AML-193 (cell line): Measurements from ENCODE around the gene HOXC10.

Source experiments
- DNase-seq, 2 experiments: peaks; one replicate each; lab custom pipeline; 2025; lab: John Stamatoyannopoulos, UW

The HOXC10 gene

DNA sequence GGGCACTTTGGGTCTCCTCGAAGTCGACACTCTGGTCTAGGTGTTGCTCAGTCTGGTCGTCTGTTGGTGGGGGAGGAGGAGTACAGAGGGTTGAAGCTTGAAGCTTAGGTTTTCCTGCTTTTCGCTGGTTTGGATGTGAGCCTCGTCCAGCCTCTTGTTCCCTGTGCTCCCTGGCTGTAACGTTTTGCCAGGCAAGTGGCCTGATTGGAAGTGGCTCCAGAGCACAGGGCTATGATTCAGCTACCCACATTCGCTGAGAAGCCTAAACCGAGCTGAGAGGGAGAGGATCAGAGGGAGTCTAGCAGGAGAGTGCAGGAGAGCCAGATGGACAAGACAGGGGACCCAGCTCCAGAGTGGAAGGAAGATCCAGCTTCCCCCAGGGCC, 6.1 kb downstream of the HOXC10 start:
- no peak for DNase-seq

GRCh38 chr12:53992377-53992889, 7.5 kb downstream of the HOXC10 start:
- no peak for DNase-seq

DNA sequence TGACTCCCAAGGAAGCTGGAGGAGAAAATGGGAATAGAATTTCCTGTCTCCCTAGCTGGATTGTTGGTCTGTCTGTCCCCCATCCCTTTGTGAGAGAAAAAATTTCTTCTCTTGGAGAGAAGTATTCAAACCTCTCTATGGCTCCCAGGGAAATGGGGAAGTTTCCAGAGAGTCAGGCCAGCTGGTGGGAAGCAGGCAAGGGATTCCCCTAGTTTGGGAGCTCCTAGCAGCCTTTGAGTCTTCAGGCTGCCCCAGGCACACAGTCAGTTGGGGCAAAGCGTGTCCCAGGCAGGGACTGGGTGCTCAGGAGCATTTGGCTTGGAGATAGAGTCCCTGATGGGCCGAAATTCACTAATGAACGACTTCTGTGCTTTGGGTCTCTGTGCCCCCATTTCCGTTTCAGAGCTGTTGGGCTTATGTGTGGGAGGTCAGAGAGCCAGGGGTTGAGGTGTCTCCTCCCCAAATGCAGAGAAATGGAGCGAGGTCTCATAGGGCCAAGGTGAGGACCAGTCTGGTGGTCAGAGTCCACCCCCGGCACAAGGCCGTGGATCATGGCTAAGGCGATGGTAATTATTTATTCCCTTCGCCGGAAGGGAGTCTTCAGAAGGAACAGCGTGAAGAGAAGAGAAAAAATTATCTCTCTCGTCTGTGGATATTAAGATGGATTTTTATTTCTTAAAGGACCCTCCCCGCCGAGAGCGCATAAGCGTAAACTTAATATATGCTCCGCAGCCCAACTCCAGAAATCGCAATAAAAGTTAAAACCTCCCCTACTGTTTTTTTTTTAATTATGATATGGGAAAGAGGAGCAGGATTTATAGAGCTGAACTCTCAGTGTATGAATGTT, 8.4 kb downstream of the HOXC10 start:
- no peak for DNase-seq

- no peak for DNase-seq
Measured at GRCh38 chr12:53994009-53994263, 9.0 kb downstream of the HOXC10 start.

GRCh38 chr12:53994264-53995001, 9.5 kb downstream of the HOXC10 start:
- DNase-seq, result no peak

GRCh38 chr12:53995002-53995377, 10.0 kb downstream of the HOXC10 start:
- no peak for DNase-seq

DNA sequence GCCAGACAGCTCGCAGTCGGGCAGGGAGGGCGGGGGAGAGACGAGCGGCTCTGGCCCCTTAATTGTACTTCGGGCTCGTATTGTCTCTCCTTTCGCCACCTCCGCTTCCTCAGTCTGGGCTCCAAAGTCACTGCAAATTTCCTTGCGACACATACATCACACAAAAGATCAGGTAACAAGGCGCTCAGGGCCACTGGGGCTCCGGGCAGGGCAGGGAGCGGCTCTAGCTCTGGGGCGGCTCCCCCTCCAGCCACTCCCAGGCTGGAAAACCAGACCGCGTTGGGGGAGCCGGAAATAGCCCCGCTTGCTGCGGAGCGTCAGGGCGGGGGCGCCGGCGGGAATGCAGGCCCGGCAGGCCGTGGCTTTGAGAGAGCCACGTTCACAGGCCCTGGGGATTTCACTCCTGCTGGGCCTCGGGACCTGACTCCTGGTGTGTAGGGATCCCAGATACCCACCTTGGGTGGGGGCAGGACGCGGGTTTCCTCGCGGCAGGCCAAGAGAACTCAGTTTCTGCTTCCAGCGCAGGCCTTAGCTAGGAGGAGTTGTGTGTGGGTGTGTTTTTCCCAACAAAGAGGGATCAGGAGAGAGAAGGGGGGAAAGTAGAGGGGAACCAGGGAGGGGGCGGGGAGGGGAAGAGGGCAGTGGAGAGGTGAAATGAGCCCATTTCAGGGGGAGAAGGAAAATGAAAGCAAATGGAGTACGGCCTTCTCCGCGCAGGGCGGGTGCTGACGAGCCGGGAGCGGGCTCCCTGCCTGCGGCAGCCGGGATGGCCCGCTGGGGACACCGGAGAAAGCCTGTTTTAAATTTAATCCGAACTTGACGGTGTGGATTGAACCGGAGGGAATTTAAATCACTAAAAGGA, 10.7 kb downstream of the HOXC10 start:
- peak; percentile 52 to 57 for DNase-seq

DNA sequence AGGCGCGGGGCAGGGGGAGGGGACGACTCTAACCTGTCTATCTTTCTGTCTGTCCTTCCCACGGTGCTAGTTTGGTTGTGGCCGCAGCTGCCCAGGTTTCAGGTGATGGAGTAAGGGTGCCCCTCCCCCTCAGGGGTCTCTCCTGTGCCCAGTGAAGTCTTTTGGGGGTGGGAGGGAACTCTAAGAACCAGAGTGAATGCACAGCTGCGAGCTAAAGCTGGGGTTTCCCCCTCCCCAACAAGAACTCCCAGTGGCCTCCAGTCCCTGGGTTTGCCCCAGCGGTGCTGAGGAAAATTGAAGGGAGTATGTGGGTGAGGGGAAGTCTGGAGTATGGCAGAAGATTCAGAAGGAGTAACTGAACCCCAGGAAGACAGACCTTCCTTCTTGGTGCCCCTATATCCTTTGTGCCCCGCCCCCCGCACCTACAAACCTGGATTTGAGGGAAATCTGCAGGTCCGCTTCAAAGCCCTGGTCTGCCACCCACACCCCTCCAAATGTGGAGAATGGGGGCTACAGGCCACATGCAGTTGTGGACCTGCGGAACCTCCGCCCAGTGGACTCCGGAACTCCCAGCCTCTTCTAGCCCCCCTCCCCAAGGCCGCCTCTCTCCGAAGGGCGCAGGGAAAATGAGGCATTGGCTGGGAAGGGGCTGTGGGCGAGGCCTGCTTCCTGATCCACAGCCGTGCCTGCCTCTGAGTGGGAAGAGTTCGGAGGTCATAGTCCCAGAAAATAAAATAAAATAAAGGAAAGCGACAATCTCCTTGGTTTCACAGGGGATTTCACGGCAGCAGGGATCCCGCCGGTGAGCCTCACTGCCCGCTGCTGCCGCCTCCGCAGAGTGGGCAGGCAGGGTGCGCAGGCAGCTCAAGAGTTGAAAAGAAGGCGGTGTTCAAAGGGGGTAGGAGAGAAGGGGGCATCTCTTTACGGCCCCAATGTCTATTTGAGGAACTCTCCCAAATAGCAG, 11.6 kb downstream of the HOXC10 start:
- DNase-seq, result no peak

GRCh38 chr12:53997204-53998109, 12.5 kb downstream of the HOXC10 start:
- DNase-seq, result no peak

DNA sequence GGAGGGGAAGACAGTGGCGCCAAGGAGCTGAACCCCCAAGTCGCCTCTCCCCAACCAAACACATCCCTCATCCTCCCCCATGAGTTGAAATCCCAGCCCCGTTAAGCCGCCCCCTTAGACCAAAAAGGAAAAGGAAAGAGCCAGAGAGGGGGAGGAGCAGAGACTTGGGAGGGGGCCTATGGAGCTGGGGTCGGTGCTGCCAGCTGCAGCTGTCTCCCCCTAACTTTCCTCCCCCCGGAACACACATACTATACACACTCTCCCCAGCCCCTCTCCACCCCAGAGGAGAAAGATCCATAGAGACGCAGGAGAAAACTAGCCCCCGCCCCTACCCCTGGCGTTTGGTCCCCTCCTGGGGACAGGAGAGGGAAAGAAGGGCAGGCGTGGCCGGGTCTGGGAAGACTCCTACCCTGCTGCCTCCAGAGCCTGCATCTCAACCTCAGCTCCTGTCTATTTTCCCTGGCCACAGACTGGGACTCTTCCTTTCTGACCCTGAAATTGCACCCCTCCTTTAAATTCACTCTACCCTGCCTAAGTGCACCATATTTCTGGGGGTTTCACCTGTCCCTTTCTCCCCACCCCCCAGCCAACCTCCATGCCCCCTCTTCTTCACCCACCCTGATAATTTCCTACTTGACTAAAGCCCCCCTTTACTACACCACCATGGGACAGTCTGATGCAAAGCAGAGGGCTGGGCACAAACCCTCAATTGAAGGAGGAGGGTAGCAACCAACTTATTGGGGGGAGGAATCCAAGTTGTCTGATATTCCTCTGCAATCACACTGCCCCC, 13.4 kb downstream of the HOXC10 start:
- DNase-seq, result no peak

DNA sequence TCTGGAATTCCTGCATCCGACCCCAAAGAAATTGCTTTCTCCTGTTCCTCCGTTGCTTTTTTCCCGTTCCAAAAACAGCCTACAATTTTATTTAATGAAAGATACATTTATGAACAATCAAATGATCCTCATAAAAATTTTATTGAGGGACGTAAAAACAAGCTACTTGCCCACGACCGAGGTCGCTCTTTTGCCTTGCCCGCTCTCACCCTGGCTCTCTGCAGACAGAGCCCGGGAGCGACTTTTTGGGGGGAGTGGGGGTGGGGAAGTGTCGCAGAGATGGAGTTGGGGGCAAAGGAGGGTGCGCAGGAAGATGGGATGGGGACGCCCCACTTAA, 13.9 kb downstream of the HOXC10 start:
- no peak for DNase-seq

GRCh38 chr12:53999559-54000115, 14.7 kb downstream of the HOXC10 start:
- no peak for DNase-seq

DNA sequence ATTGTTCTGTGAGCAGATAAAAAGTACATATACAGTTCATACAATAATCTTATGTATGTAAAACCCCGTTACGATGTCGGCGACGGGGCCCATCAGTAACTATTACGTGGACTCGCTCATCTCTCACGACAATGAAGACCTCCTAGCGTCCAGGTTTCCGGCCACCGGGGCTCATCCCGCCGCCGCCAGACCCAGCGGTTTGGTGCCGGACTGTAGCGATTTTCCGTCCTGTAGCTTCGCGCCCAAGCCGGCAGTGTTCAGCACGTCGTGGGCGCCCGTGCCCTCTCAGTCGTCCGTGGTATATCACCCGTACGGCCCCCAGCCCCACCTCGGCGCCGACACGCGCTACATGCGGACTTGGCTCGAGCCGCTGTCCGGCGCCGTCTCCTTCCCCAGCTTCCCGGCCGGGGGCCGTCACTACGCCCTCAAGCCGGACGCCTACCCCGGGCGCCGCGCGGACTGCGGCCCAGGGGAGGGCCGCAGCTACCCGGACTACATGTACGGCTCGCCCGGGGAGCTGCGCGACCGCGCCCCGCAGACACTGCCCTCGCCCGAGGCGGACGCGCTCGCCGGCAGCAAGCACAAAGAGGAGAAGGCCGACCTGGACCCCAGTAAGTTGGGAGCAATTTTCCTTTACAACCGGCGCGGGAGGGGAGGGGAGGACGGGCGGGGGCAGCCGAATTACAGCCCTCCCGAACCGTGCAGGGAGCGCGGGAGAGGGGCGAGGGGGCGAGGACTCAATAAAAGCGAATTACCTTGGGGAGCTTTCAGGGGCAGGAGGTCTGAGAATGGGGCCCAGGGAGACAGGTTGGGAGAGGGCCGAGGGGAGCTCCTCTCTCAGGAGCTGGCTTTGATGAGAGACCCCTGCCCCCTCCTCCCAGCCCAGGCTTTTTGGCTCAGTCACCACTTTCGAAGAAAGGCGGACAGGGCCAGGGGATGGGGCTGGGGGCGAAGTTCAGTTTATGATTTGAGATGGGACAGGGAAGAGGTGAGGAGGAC, 15.5 kb downstream of the HOXC10 start, which contains the start of gene HOXC9:
Gene HOXC9 (plus strand): TSS at position 46 of the 999 bp plus-strand sequence. CDS start 28 bp downstream, at position 74.
- no peak for DNase-seq

GRCh38 chr12:54001283-54002187, 16.6 kb downstream of the HOXC10 start:
- DNase-seq, result no peak

DNA sequence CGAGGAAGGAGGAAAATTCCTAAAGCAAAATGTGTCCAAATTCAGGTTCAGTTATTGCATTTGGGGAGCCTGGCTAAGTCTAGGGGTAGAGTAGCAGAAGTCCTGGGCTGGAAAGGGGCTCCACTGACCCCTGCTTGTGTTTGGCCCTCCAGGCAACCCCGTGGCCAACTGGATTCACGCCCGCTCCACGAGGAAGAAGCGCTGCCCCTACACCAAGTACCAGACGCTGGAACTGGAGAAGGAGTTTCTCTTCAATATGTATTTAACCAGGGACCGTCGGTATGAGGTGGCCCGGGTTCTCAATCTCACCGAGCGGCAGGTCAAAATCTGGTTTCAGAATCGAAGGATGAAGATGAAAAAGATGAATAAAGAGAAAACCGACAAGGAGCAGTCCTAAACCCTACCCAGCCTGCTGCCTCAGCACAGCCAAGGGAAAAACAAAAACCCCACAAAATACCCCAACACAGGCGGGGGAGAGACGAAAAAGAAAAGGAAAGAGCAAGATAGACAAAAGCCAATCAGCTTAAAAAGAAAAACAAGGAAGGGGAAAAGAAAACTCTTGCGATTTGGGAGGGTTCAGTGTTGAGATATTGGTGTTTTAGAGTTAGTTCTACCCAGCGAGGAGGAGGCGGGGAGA, 17.4 kb downstream of the HOXC10 start:
- DNase-seq, result no peak

GRCh38 chr12:54002915-54003389, 18.0 kb downstream of the HOXC10 start:
- no peak for DNase-seq
